Activated CD4-positive, CD25-positive, alpha-beta regulatory T cell treated with anti-CD3 and anti-CD28 coated beads, Interleukin-2, amount 50 U/mL, for 72 hours (primary cell): ENCODE results near the gene TBP.
"Not testable (repeated sequence)": the region's sequence is repeated elsewhere in the genome, so short reads cannot be mapped to it uniquely, and the experiment has no call there.

Experiments used
- DNase-seq: peaks from one replicate; pipeline ENCODE4 v3.0.0; 2021

The TBP gene

DNA sequence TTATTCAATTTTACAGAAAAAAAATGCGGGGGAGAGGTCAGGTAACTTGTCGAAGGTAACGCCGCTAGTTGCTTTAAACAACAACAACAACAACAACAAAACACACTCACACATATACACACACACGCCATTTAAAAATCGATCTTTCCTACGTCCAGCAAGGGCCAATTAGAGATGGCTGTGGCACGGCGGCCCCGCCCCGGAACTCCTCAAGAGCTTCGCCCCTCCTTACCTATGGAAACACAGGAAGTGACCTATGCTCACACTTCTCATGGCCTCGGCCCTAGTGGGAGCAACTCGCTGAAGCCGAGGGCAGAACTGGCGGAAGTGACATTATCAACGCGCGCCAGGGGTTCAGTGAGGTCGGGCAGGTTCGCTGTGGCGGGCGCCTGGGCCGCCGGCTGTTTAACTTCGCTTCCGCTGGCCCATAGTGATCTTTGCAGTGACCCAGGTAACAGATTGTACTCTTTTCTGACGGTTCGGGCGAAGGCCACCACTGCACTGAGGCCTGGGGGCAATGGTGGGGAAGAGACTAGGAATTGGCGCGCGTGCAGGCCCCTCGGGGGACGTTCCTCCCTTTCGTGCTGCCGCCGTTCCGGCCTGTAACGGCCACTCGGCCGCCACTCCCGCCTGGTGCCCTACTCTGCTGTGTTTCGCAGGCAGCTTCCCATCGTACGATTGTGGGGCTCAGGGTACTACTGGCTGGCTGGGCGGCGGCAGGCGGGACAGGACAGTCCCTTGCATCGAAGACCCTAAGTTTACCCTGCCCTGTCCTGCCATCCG lies at the start of gene TBP:
TSS of gene TBP (plus strand) at position 357 of the 783 bp plus-strand sequence. CDS start 2,661 bp downstream, outside the sequence.
- peak; percentile 94 for DNase-seq

DNA sequence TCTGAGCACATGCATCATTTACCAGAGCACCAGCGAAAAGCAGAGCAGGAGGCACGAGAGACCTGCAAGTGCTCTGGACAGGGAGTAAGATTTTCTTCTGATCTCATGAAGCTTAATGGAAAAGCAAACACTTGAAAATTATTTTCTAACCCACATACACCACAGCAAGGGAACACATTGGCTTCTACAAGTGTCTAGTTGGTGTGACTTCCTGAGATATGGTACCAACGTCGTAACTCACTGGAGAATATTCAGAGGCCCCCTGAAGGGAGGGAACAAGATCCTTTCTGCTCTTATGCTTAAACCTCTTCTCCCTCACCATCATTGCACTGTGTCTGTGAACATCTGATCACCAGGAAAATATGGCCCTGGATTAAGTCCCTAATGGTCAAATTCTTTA lies 49.7 kb upstream of the TBP start:
- no peak for DNase-seq

DNA sequence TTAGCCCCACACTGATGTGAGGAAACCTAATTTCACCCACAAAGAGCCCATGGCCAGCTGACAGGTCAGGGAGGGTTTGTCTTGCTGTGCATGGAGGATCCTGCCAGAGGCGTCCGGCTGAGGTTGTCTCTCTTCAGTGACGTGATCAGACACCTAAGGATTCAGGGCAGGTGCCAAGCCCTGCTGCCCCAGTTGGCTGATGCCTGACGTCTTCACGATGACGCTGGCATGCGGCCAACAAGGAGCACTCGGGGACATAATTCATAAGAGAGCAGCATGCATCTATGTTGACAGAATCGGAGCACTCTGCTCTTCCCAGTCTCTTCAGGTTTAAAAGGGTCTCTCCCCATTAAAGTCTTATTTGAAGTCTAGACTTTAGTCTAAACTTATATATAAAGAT lies 48.9 kb upstream of the TBP start:
- DNase-seq = no peak

GRCh38 chr6:170506446-170506845 lies 47.7 kb upstream of the TBP start:
- no peak for DNase-seq

GRCh38 chr6:170507728-170508127 lies 46.4 kb upstream of the TBP start:
- DNase-seq = not testable (repeated sequence)

GRCh38 chr6:170508275-170508674 lies 45.9 kb upstream of the TBP start:
- not testable (repeated sequence) for DNase-seq

DNA sequence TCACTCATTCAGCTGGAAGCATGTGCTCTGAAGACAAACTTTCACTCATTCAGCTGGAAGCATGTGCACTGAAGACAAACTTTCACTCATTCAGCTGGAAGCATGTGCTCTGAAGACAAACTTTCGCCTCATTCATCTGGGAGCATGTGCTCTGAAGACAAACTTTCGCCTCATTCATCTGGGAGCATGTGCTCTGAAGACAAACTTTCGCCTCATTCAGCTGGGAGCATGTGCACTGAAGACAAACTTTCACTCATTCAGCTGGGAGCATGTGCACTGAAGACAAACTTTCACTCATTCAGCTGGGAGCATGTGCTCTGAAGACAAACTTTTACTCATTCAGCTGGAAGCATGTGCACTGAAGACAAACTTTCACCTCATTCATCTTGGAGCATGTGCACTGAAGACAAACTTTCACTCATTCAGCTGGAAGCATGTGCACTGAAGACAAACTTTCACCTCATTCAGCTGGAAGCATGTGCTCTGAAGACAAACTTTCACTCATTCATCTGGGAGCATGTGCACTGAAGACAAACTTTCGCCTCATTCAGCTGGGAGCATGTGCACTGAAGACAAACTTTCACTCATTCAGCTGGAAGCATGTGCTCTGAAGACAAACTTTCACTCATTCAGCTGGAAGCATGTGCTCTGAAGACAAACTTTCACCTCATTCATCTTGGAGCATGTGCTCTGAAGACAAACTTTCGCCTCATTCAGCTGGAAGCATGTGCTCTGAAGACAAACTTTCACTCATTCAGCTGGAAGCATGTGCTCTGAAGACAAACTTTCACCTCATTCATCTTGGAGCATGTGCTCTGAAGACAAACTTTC lies 45.1 kb upstream of the TBP start:
- DNase-seq = not testable (repeated sequence)

DNA sequence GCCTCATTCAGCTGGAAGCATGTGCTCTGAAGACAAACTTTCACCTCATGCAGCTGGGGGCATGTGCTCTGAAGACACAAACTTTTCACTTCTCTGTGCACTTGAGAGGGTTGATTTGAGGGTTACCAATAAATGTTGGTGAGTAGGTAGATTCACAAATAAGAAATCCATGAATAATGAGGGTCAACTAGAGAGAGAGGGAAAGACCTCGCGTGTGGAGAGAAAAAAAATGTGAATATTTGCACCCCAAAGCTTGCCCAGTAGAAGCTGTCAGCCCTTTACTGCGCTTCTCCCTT lies 44.5 kb upstream of the TBP start:
- no peak for DNase-seq

- DNase-seq = no peak
Measured at GRCh38 chr6:170510631-170511030, 43.5 kb upstream of the TBP start.

- no peak for DNase-seq
Measured at GRCh38 chr6:170512249-170512648, 41.9 kb upstream of the TBP start.

- no peak for DNase-seq
Measured at GRCh38 chr6:170514908-170515307, 39.3 kb upstream of the TBP start.

- DNase-seq = no peak
Measured at GRCh38 chr6:170516783-170517616, 37.2 kb upstream of the TBP start.

- DNase-seq = no peak
Measured at GRCh38 chr6:170522565-170523183, 31.5 kb upstream of the TBP start.

DNA sequence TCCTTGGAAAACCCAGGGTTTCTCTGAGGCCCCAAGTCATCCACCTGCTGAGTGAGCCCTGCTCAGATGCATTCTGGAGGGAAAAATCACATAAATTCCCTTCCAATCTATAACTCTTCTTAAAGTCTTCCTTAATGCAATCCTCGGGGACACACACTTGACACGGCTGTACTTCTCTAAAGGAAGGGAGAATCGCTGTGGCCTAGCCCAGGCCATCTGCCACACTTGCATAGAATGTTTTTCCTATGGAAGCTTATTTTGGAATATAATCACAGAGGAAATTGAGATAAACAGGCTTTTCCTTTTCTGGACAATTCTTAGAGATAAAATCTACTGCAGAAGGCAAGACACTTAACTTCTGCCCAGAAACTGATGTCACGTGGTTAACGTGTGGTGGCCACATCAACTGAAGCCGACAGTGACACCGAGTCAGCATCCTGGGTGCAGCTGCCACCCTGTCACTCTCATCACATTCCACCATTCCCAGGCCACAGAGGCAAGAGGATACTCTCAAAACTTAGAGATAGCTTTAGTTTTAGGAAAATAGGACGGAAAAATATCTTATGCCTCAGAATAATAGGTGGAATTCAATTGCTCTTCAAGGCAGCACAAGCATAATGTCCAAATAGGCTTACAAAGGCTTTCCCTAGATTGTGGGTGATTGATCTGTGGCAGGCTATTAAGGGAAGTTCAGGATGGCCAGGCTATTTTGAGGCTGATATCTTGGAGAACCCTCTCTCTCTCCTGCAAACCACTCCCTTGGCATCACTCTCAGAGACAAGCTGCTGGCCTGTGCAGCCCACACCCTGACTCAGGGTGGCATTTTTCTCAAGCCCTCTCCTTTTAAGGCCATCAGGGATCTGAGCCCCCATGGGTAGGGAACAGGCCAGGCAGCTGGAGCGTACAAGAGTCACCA lies 30.7 kb upstream of the TBP start:
- no peak for DNase-seq

DNA sequence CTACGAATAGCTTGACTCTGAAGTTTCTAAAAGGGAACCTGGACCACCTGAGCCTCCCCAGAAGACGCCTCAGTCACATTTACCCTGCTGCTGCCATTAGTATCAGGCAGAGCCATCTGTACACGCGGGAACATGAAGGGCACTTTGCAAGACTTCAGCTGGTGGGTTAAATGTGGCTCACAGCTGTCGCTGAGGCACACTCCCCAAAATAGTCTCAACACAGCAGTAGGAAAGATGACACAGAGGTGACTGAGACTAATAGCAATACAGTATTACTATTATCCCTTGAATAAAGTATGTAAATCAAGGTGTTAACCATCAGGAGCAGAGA lies 30.0 kb upstream of the TBP start:
- no peak for DNase-seq

DNA sequence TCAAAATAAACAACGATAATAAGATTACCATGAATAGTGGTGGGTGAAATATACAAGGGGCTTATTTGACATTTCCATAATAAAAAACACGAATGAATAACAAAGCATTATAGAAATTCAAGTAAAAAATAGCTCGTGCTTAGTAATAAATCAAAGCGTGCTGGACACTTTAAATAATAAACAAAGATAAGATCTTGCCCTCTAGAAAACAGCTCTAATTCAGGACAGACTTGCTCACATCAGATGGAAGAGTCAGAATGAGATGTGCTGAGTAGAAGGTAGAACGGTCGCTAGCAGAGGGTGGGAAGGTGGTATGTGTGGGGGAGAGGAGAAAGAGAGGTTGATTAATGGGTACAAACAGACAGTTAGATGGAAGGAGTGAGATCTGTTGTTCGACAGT lies 28.4 kb upstream of the TBP start:
- no peak for DNase-seq

GRCh38 chr6:170527995-170528394 lies 26.2 kb upstream of the TBP start:
- not testable (repeated sequence) for DNase-seq

- peak; percentile 63 for DNase-seq
Measured at GRCh38 chr6:170529839-170530469, 24.2 kb upstream of the TBP start.

GRCh38 chr6:170532867-170533488 lies 21.2 kb upstream of the TBP start:
- no peak for DNase-seq

- no peak for DNase-seq
Measured at GRCh38 chr6:170533792-170534191, 20.4 kb upstream of the TBP start.

- no peak for DNase-seq
Measured at GRCh38 chr6:170535004-170535403, 19.2 kb upstream of the TBP start.
